SK-N-SH (cell line): Measurements from ENCODE around the gene CRIM1.

Experiments used
- EP300 ChIP-seq, 2 experiments: IDR thresholded peaks; 2 replicates each; pipeline versions ENCODE4 v1.4.0 to v1.6.1; 2012; ENCODE audit warnings: borderline replicate concordance in 1 of 2, low read depth in 1 of 2, low read length in 1 of 2
- FOXM1 ChIP-seq: IDR thresholded peaks from 2 replicates; pipeline ENCODE4 v1.4.0; 2012; ENCODE audit warnings: low read depth, mild to moderate bottlenecking
- GATA2 ChIP-seq: sonication (generic); formaldehyde crosslinking; IDR thresholded peaks from 2 replicates; pipeline ENCODE4 v1.5.0; 2020; ENCODE audit warnings: mild to moderate bottlenecking, missing genetic modification reagents
- IRF3 ChIP-seq: fragments of 150-350 bp; IDR thresholded peaks from 2 replicates; pipeline ENCODE4 v1.6.1; 2016; ENCODE audit warnings: mild to moderate bottlenecking, low read depth, low read length
- PBX3 ChIP-seq: IDR thresholded peaks from 2 replicates; pipeline ENCODE4; 2012
- RAD21 ChIP-seq: IDR thresholded peaks from 2 replicates; pipeline ENCODE4 v1.6.1; 2012; ENCODE audit warnings: mild to moderate bottlenecking, low read length
- RFX5 ChIP-seq: IDR thresholded peaks from 2 replicates; pipeline ENCODE4 v1.6.1; 2012; ENCODE audit warnings: mild to moderate bottlenecking, improper control_type of control experiment, low read length
- RXRA ChIP-seq: IDR thresholded peaks from 2 replicates; pipeline ENCODE4 v1.4.0; 2012; ENCODE audit warnings: low read depth, mild to moderate bottlenecking, borderline replicate concordance
- TAF1 ChIP-seq: IDR thresholded peaks from 2 replicates; pipeline ENCODE4 v1.6.1; 2012; ENCODE audit warnings: low read depth, mild to moderate bottlenecking, low read length, moderate library complexity, borderline replicate concordance
- USF1 ChIP-seq: IDR thresholded peaks from 2 replicates; pipeline ENCODE4 v1.4.0; 2012; ENCODE audit warnings: low read depth, borderline replicate concordance
- USF2 ChIP-seq: fragments of 150-350 bp; IDR thresholded peaks from 2 replicates; pipeline ENCODE4 v1.6.1; 2017; ENCODE audit warnings: antibody characterized with exemption, low read length, low read depth, borderline replicate concordance
- TF ChIP-seq, protein P1 (sequence below): fragments of 200-600 bp; sonication (generic); IDR thresholded peaks from 2 replicates; pipeline ENCODE4 v1.6.1; 2017; ENCODE audit warnings: antibody characterized with exemption, mild to moderate bottlenecking, moderate library complexity

DNA sequence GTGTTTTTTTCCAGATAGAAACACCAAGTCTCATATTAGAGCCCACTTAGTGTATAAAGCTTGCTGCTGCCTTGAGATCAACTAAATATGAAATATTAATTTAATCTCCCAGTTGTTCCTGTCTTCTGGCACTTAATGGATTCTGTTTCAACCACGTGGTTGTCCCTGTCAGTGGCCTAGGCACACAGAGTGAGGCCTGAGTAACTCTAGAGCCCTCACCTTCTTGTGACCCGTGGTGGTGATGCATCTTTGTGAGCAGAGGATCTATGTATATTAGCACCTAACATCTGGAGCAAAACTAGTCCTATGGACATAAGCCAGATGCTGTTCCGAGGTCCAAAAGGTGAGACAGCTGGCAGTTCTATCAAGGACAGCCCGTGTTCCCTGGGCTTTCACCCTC is 167.6 kb downstream of the CRIM1 start:
- TF ChIP-seq, protein P1, sequence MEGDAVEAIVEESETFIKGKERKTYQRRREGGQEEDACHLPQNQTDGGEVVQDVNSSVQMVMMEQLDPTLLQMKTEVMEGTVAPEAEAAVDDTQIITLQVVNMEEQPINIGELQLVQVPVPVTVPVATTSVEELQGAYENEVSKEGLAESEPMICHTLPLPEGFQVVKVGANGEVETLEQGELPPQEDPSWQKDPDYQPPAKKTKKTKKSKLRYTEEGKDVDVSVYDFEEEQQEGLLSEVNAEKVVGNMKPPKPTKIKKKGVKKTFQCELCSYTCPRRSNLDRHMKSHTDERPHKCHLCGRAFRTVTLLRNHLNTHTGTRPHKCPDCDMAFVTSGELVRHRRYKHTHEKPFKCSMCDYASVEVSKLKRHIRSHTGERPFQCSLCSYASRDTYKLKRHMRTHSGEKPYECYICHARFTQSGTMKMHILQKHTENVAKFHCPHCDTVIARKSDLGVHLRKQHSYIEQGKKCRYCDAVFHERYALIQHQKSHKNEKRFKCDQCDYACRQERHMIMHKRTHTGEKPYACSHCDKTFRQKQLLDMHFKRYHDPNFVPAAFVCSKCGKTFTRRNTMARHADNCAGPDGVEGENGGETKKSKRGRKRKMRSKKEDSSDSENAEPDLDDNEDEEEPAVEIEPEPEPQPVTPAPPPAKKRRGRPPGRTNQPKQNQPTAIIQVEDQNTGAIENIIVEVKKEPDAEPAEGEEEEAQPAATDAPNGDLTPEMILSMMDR = no peak
- TF ChIP-seq GATA2 (CRISPR knock-in tag) (no peak), EP300 (IDR thresholded peaks at IDR 0.05; ENCODE audit: borderline replicate concordance in 1 of 2, low read depth in 1 of 2, low read length in 1 of 2) (no peak), USF1 (no peak), FOXM1 (no peak), USF2 (no peak), PBX3 (no peak), TAF1 (no peak), RAD21 (no peak), RFX5 (no peak), IRF3 (no peak), RXRA (no peak)
